Measurements from ENCODE around the gene IQUB.

IQUB gene

GRCh38 chr7:123534383-123535260, at the start of gene IQUB:
Gene IQUB (minus strand): TSS chr7:123534595. CDS start chr7:123512340, 22,255 bp downstream.
- DNase-seq (ENCODE audit: low read depth), result peak; percentile 82
- TF ChIP-seq, protein P1, sequence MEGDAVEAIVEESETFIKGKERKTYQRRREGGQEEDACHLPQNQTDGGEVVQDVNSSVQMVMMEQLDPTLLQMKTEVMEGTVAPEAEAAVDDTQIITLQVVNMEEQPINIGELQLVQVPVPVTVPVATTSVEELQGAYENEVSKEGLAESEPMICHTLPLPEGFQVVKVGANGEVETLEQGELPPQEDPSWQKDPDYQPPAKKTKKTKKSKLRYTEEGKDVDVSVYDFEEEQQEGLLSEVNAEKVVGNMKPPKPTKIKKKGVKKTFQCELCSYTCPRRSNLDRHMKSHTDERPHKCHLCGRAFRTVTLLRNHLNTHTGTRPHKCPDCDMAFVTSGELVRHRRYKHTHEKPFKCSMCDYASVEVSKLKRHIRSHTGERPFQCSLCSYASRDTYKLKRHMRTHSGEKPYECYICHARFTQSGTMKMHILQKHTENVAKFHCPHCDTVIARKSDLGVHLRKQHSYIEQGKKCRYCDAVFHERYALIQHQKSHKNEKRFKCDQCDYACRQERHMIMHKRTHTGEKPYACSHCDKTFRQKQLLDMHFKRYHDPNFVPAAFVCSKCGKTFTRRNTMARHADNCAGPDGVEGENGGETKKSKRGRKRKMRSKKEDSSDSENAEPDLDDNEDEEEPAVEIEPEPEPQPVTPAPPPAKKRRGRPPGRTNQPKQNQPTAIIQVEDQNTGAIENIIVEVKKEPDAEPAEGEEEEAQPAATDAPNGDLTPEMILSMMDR (conservative IDR thresholded peaks at IDR 0.05; ENCODE audit: low read depth, low read length), result no peak
- H3K4me3 ChIP-seq (ENCODE audit: low read length), result peak within 1 kb of the TSS; percentile 80

- H3K4me3 ChIP-seq (ENCODE audit: low read length), result no peak overlapping the region
- TF ChIP-seq, protein P1 (conservative IDR thresholded peaks at IDR 0.05; ENCODE audit: low read depth, low read length), result no peak
- DNase-seq (ENCODE audit: low read depth), result no peak
Measured at GRCh38 chr7:123583821-123584220, 49.4 kb upstream of the IQUB start.

- TF ChIP-seq, protein P1 (conservative IDR thresholded peaks at IDR 0.05; ENCODE audit: low read depth, low read length), result no peak
- DNase-seq (ENCODE audit: low read depth), result no peak
- H3K4me3 ChIP-seq (ENCODE audit: low read length), result no peak overlapping the region
Measured at GRCh38 chr7:123581162-123581459, 46.7 kb upstream of the IQUB start.

DNA sequence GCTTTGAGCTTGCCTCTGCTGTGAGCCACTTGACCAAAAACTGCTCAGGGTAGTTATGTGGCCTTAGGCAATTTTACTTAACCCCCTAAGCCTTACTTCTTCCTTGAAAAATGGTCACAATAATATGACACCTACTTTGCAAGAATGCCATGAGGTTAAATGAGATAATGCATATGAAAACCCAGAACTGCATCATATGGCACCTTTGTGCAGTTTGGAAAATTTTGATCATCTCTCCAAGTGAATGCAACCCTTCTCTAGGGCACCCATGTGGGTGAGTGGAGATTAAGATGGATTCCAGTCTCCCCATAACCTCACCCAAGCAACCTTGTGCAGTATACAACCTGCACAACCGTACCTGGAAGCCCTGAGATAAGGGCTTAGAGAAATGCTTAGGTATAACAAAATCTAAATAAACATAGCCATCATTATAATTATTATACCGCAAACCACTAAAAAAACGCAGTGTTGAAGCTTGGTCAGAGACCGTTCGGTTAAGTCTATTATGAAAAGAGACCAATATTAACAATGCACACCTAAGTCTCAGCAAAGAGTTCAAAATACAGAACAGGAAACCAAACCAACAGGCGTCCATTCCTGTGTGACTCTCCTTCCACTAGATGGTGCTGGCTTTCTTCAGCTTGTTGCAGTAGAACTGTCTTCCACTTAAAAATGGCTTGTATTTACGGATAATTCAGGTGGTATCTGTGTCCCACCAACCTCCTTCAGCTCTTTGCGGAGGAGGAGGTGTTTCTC, 46.2 kb upstream of the IQUB start:
- TF ChIP-seq, protein P1 (conservative IDR thresholded peaks at IDR 0.05; ENCODE audit: low read depth, low read length), result peak; percentile 89
- DNase-seq (ENCODE audit: low read depth), result no peak
- no peak overlapping the region for H3K4me3 ChIP-seq (ENCODE audit: low read length)

GRCh38 chr7:123579416-123579815, 45.0 kb upstream of the IQUB start:
- DNase-seq (ENCODE audit: low read depth), result no peak
- TF ChIP-seq, protein P1 (conservative IDR thresholded peaks at IDR 0.05; ENCODE audit: low read depth, low read length), result no peak

GRCh38 chr7:123573896-123574467, 39.6 kb upstream of the IQUB start:
- TF ChIP-seq, protein P1 (conservative IDR thresholded peaks at IDR 0.05; ENCODE audit: low read depth, low read length), result no peak
- no peak overlapping the region for H3K4me3 ChIP-seq (ENCODE audit: low read length)
- DNase-seq (ENCODE audit: low read depth), result no peak

More at GRCh38 chr7:123579416-123579815, 45.0 kb upstream of the IQUB start:
- H3K4me3 ChIP-seq (ENCODE audit: low read length), result no peak overlapping the region

All from retinal pigment epithelial cell (primary cell).